ENCODE measurements around the gene MIDN.

- TF ChIP-seq POLR2A (IDR thresholded peaks at IDR 0.05; ENCODE audit: low read length), result no peak
- TF ChIP-seq GATA1 (IDR thresholded peaks at IDR 0.05; ENCODE audit: low read depth, low read length), result no peak
These were observed 27.9 kb upstream of the MIDN start for GRCh38 chr19:1220477-1220930.
